ENCODE data around the gene ABHD13.

Gene ABHD13

DNA sequence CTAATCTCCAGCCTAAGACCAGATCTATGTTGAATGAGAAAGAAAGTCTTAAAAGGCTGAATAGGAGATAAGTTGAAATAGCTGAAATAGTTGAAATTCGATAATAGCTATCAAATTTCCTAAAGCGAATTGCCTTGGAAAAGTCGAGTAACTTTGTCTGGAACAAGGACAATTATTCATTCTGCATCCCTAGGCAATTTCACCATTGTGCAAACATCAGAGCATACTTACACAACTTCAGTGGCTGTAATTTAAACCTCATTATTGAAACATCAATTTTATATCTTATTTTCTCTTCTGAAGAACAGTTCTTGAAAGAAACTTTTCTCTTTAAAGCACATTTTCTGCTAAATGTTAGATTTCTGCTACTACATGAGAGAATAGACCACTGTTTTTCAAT is 64.9 kb downstream of the ABHD13 start:
- DNase-seq (ENCODE audit: low spot score), result no peak

All from putamen (tissue), 1 donor.